ENCODE measurements around the gene IPO7. TPM values are rescaled to one million over a fixed set of nuclear protein-coding genes. Genes with fewer than 3 reads are reported as not detected.

The IPO7 gene
- total RNA-seq, 6 experiments from 2014 or later: 33.2 to 53.6 (median 45.0) TPM

GRCh38 chr11:9494316-9494715, 109.9 kb downstream of the IPO7 start:
- DNase-seq (no peak), ATAC-seq (no peak)
- Histone ChIP-seq H3K27me3 (no peaks in the 10 kb centered on the region), H3K36me3 (peaks cover 0 to 34% (median 6%) of the 10 kb centered on the region in 4 donors), H3K4me3 (no peak overlapping the region), H3K9me3 (no peaks in the 10 kb centered on the region), H3K4me1 (peaks cover 0 to 11% (median 0%) of the 10 kb centered on the region in 4 donors), H3K27ac (no peak overlapping the region)
- WGBS (ENCODE audit: insufficient coverage, low coverage, low lambda C conversion rate, missing lambda C conversion rate): 79% methylated on average over 3 of the region's 3 CpGs
- TF ChIP-seq CTCF (IDR thresholded peaks at IDR 0.05) (no peak), POLR2A (IDR thresholded peaks at IDR 0.05) (no peak)
- intact Hi-C loops (cut with DNase I): no loop called here

GRCh38 chr11:9495803-9496514, 111.5 kb downstream of the IPO7 start:
- ATAC-seq: no peak
- intact Hi-C loops (cut with DNase I): no loop called here
- Histone ChIP-seq H3K27ac (no peak overlapping the region), H3K9me3 (no peaks in the 10 kb centered on the region), H3K36me3 (peaks cover 0 to 50% (median 8%) of the 10 kb centered on the region in 4 donors), H3K27me3 (no peaks in the 10 kb centered on the region), H3K4me1 (peaks cover 0 to 11% (median 0%) of the 10 kb centered on the region in 4 donors), H3K4me3 (no peak overlapping the region)
- WGBS (ENCODE audit: insufficient coverage, low coverage, low lambda C conversion rate, missing lambda C conversion rate): 50% methylated on average over 6 of the region's 6 CpGs
- no peak for DNase-seq
- TF ChIP-seq POLR2A (IDR thresholded peaks at IDR 0.05) (no peak), CTCF (IDR thresholded peaks at IDR 0.05) (no peak)

Small RNA genes lying within 50 kb of the gene (small RNA-seq; reads per million reads assigned to genes)
- gene SNORA23: 56.9 to 57.2 reads per million in 2 experiments

Other genes with a start within 250 kb of the IPO7 start
- gene DENND5A, start 119.3 kb upstream of the IPO7 start, total RNA-seq: 10 to 100 TPM; 14.4 to 38.7 (median 20.4) TPM
- gene TMEM41B, start 70.1 kb upstream of the IPO7 start, total RNA-seq: 10 to 100 TPM; 14.4 to 30.0 (median 23.2) TPM
- 10 to 100 TPM in 2 of 6 experiments, 1 to 10 TPM in 4; 5.8 to 16.0 (median 9.5) TPM for gene ZNF143, start 76.4 kb downstream of the IPO7 start, total RNA-seq
- 10 to 100 TPM; 11.1 to 34.0 (median 19.5) TPM for gene WEE1, start 189.0 kb downstream of the IPO7 start, total RNA-seq

Data from right lobe of liver (tissue), 6 donors.